ENCODE measurements around the gene ALPL. TPM values are rescaled to one million over a fixed set of nuclear protein-coding genes. Genes with fewer than 3 reads are reported as not detected.
A peak's percentile ranks its signal among the peaks of the same experiment; 100 is the strongest.

ALPL gene
- total RNA-seq, 1 experiment from 2014 or later, result 4.8 TPM

- Histone ChIP-seq H3K9me3 (ENCODE audit: low read depth, low read length, poor library complexity, severe bottlenecking) (no peaks in the 10 kb centered on the region), H3K4me3 (ENCODE audit: low read depth, low read length, poor library complexity, severe bottlenecking) (no peak overlapping the region), H3K4me1 (ENCODE audit: insufficient read depth, low read length, poor library complexity, severe bottlenecking) (peaks cover 8% of the 10 kb centered on the region), H3K27me3 (replicated peaks; ENCODE audit: insufficient read depth, low read depth, low read length, poor library complexity) (no peaks in the 10 kb centered on the region), H3K36me3 (ENCODE audit: insufficient read depth, low read length, poor library complexity, severe bottlenecking) (no peaks in the 10 kb centered on the region), H3K27ac (ENCODE audit: low read depth, low read length, poor library complexity, severe bottlenecking) (no peak overlapping the region)
- CTCF ChIA-PET, result interaction anchor here (0.6 kb wide), 1 partner anchor 293 kb away, joined by 7 read pairs; no protein-coding TSS in a partner anchor
- no TSS peak for BruUV-seq (replicated peaks)
- POLR2A ChIA-PET (ENCODE audit: low non-redundant PET), result no interaction called here
- intact Hi-C loops (cut with micrococcal nuclease; ENCODE audit: unreplicated experiment), result loop anchor here (5.0 kb wide), 1 partner anchor 90 kb away; no protein-coding TSS in a partner anchor
- no peak for DNase-seq (ENCODE audit: low spot score)
- no peak for TF ChIP-seq EZH2 (IDR thresholded peaks at IDR 0.05; ENCODE audit: borderline replicate concordance, low read depth, low read length, poor library complexity, severe bottlenecking)
- no peak for TF ChIP-seq CTCF (conservative IDR thresholded peaks at IDR 0.05; ENCODE audit: low read depth, low read length)
Observed at GRCh38 chr1:21507511-21508270, 1.5 kb upstream of the ALPL start.

- no peak for TF ChIP-seq EZH2 (IDR thresholded peaks at IDR 0.05; ENCODE audit: borderline replicate concordance, low read depth, low read length, poor library complexity, severe bottlenecking)
- peak; percentile 53 for TF ChIP-seq CTCF (conservative IDR thresholded peaks at IDR 0.05; ENCODE audit: low read depth, low read length)
- BruUV-seq (replicated peaks), result no TSS peak
Observed at GRCh38 chr1:21508580-21509350, 458 bp upstream of the ALPL start.

GRCh38 chr1:21510113-21510493 is 880 bp downstream of the ALPL start:
- TF ChIP-seq CTCF (conservative IDR thresholded peaks at IDR 0.05; ENCODE audit: low read depth, low read length) (no peak), EZH2 (IDR thresholded peaks at IDR 0.05; ENCODE audit: borderline replicate concordance, low read depth, low read length, poor library complexity, severe bottlenecking) (no peak)
- H3K4me3 ChIP-seq (ENCODE audit: low read depth, low read length, poor library complexity, severe bottlenecking), result peak overlapping the region; percentile 40
- H3K27ac ChIP-seq (ENCODE audit: low read depth, low read length, poor library complexity, severe bottlenecking), result no peak overlapping the region
- no TSS peak for BruUV-seq (replicated peaks)
- no peak for DNase-seq (ENCODE audit: low spot score)
- no peaks in the 10 kb centered on the region for H3K9me3 ChIP-seq (ENCODE audit: low read depth, low read length, poor library complexity, severe bottlenecking)
- H3K27me3 ChIP-seq (replicated peaks; ENCODE audit: insufficient read depth, low read depth, low read length, poor library complexity), result no peaks in the 10 kb centered on the region
- peaks cover 8% of the 10 kb centered on the region for H3K4me1 ChIP-seq (ENCODE audit: insufficient read depth, low read length, poor library complexity, severe bottlenecking)
- no peaks in the 10 kb centered on the region for H3K36me3 ChIP-seq (ENCODE audit: insufficient read depth, low read length, poor library complexity, severe bottlenecking)
- ChIA-PET POLR2A (ENCODE audit: low non-redundant PET) (no interaction called here), CTCF (no interaction called here)
- intact Hi-C loops (cut with micrococcal nuclease; ENCODE audit: unreplicated experiment), result loop anchor here (5.0 to 10.0 kb wide), 2 partner anchors 147 to 275 kb away; no protein-coding TSS in a partner anchor

More at GRCh38 chr1:21508580-21509350, 458 bp upstream of the ALPL start:
- Histone ChIP-seq H3K36me3 (ENCODE audit: insufficient read depth, low read length, poor library complexity, severe bottlenecking) (no peaks in the 10 kb centered on the region), H3K9me3 (ENCODE audit: low read depth, low read length, poor library complexity, severe bottlenecking) (no peaks in the 10 kb centered on the region), H3K27me3 (replicated peaks; ENCODE audit: insufficient read depth, low read depth, low read length, poor library complexity) (no peaks in the 10 kb centered on the region), H3K4me1 (ENCODE audit: insufficient read depth, low read length, poor library complexity, severe bottlenecking) (peaks cover 8% of the 10 kb centered on the region), H3K27ac (ENCODE audit: low read depth, low read length, poor library complexity, severe bottlenecking) (no peak overlapping the region), H3K4me3 (ENCODE audit: low read depth, low read length, poor library complexity, severe bottlenecking) (no peak overlapping the region)
- ChIA-PET CTCF (interaction anchor here (0.6 to 1.1 kb wide), 5 partner anchors 8 to 429 kb away, joined by 3 read pairs; no protein-coding TSS in a partner anchor), POLR2A (ENCODE audit: low non-redundant PET) (no interaction called here)
- peak; percentile 71 for DNase-seq (ENCODE audit: low spot score)
- intact Hi-C loops (cut with micrococcal nuclease; ENCODE audit: unreplicated experiment), result loop anchor here (5.0 kb wide), 1 partner anchor 89 kb away; no protein-coding TSS in a partner anchor
